Heart right ventricle (tissue), 16 donors: ENCODE results near the gene GBP3. TPM values are rescaled to one million over a fixed set of nuclear protein-coding genes. Genes with fewer than 3 reads are reported as not detected.

Experiments
- ATAC-seq, 8 donors: fragments of 200-7000 bp; cut with Tn5 transposase; one replicate each; pipeline ENCODE4 v1.9.1; 2020; ENCODE audit warnings: mild to moderate bottlenecking in 8 of 8, moderate library complexity in 8 of 8, moderate number of reproducible peaks in 1 of 8
- DNase-seq, 2 donors: peaks; one replicate each; pipeline ENCODE4 v3.0.0-alpha.2; 2020
- H3K27ac ChIP-seq, 10 donors: fragments of 200-600 bp; sonication (generic) in 2 of 10; one replicate each; pipeline versions ENCODE4 v1.5.0 to v1.8.0; 2020 to 2022; ENCODE audit warnings: mild to moderate bottlenecking in 3 of 10
- H3K27me3 ChIP-seq, 7 donors: fragments of 200-600 bp; one replicate each; pipeline ENCODE4 v1.8.0; 2021 to 2022; ENCODE audit warnings: mild to moderate bottlenecking in 2 of 7
- H3K36me3 ChIP-seq, 9 donors: fragments of 200-600 bp; sonication (generic) in 1 of 9; one replicate each; pipeline versions ENCODE4 v1.5.0 to v1.8.0; 2020 to 2022; ENCODE audit warnings: mild to moderate bottlenecking in 2 of 9
- H3K4me1 ChIP-seq, 9 donors: fragments of 200-600 bp; sonication (generic) in 1 of 9; one replicate each; pipeline versions ENCODE4 v1.5.0 to v1.8.0; 2020 to 2022; ENCODE audit warnings: mild to moderate bottlenecking in 4 of 9
- H3K4me3 ChIP-seq, 10 donors: fragments of 200-600 bp; sonication (generic) in 2 of 10; one replicate each; pipeline versions ENCODE4 v1.5.0 to v1.8.0; 2020 to 2022; ENCODE audit warnings: mild to moderate bottlenecking in 7 of 10, moderate library complexity in 2 of 10
- H3K9me3 ChIP-seq, 11 donors: fragments of 200-600 bp in 10 of 11; sonication (generic) in 2 of 11; one replicate each; pipeline versions ENCODE4 v1.5.0 to v1.8.0; 2013 to 2022; ENCODE audit warnings: mild to moderate bottlenecking in 2 of 11, control low read depth in 1 of 11, moderate library complexity in 1 of 11
- CTCF ChIP-seq, 9 donors: fragments of 200-600 bp; sonication (generic) in 2 of 9; IDR thresholded peaks; one replicate each; pipeline versions ENCODE4 v1.5.0 to v1.8.0; 2021 to 2022; ENCODE audit warnings: antibody characterized with exemption in 9 of 9, mild to moderate bottlenecking in 5 of 9, moderate library complexity in 1 of 9
- WGBS, 2 donors: extraction: QIAGEN DNeasy Blood & Tissue Kit; methylation state at CpG; one replicate each; pipeline ENCODE4 v1.1.7; 2013; ENCODE audit warnings: inconsistent platforms in 1 of 2; 5-methylcytosine and 5-hydroxymethylcytosine counted together
- intact Hi-C, 10 donors: fragments of 100-400 bp; cut with DNase I; formaldehyde crosslinking; loops; one replicate each; pipeline versions ENCODE4 v1.11.1 to v1.14.2; 2022
- polyA plus RNA-seq, 2 donors: library from polyadenylated mRNA; stranded (reverse); fragments of 200-250 nt; gene quantifications; one replicate each; pipeline ENCODE4 v1.2.3, GENCODE V29; 2013
- total RNA-seq, 10 donors: library from RNA; stranded (reverse); fragmentation: NEBNext Ultra II Directional in 3 of 10; extraction: Animal tissue kit (Norgen Biotek cat#: 25700) in 3 of 10; gene quantifications; one replicate each; pipeline versions ENCODE4 v1.2.1 to v1.2.4, GENCODE V29; 2021 to 2023
- donor health status: Arrhythmogenic right ventricular cardiomyopathy.
- donor health status: ischemic (EF 13 %, LVEDD 7.1; RV severe dilation, severe dysfunction).
- donor health status: healthy with polysubstance abuse.
- donor health status: DM: no; HTN: yes; CAD: no.
- donor health status: DM: no; HTN: no; CAD: no.
- donor health status: ischemic (EF 25% LVEDD 6.9; RV normal size, moderate dysfunction).
- donor health status: ischemic (EF 25% LVEDD 5.7; RV mildly dilated, moderate dysfunction).
- donor health status: healthy.
- donor health status: DM: yes; HTN: yes; CAD: no.
- donor health status: Ischemic cardiomyopathy.
- donor health status: ischemic (EF 35%, LVEDD 5.7; RV mildly dilated, moderate dysfunction).
- donor health status: nonischemic (EF 11% LVEDD 7.7; RV severe dilation, severe dysfunction).
- donor health status: DM: yes; HTN: yes; CAD: no.
- donor health status: PGD.
- donor health status: ischemic (EF 29% LVEDD 5.4; RV normal size, mild dysfunction).
- donor health status: nonischemic (EF 23%, LVEDD 6.1; RV moderate dilation, normal function).

The GBP3 gene
- total and polyA plus RNA-seq, 12 donors, result 1.6 to 21.6 (median 6.0) TPM

- ATAC-seq (no peak), DNase-seq (no peak)
- Histone ChIP-seq H3K36me3 (no peaks in the 10 kb centered on the region), H3K4me1 (peaks cover 0 to 32% (median 9%) of the 10 kb centered on the region in 9 donors), H3K4me3 (no peak overlapping the region), H3K27ac (peak overlapping the region in 2 of 10 donors; percentile 10 to 86), H3K27me3 (no peaks in the 10 kb centered on the region), H3K9me3 (peaks cover 0 to under 1% (median 0%) of the 10 kb centered on the region in 11 donors)
- intact Hi-C loops, result loop anchor here in 1 of 10 donors (5.0 kb wide), 1 partner anchor 46 kb away; the partner anchor contains the start of gene GBP3
- no peak for TF ChIP-seq CTCF (IDR thresholded peaks at IDR 0.05)
Observed at GRCh38 chr1:89068291-89068690, 45.6 kb upstream of the GBP3 start.

- Histone ChIP-seq H3K4me1 (peaks cover 2 to 57% (median 19%) of the 10 kb centered on the region in 9 donors), H3K27ac (peak within 1 kb of the TSS; percentile 61 to 92 (median 86)), H3K36me3 (peaks cover 0 to 26% (median 0%) of the 10 kb centered on the region in 9 donors), H3K4me3 (peak within 1 kb of the TSS; percentile 1 to 70 (median 59)), H3K27me3 (no peaks in the 10 kb centered on the region), H3K9me3 (no peaks in the 10 kb centered on the region)
- ATAC-seq (peak in 7 of 8 donors; percentile 89 to 95 (median 92)), DNase-seq (peak in 1 of 2 donors; percentile 57)
- TF ChIP-seq CTCF (IDR thresholded peaks at IDR 0.05), result no peak
- intact Hi-C loops, result loop anchor here in 1 of 10 donors (5.0 kb wide), 1 partner anchor 43 kb away; the partner anchor contains the start of gene GBP3
- 36 to 56% methylated on average over 4 of the region's 4 CpGs for WGBS, 2 donors
Observed at GRCh38 chr1:89065079-89065868, 42.6 kb upstream of the GBP3 start, which contains the start of gene GBP1. GBP1 (minus strand) TSS chr1:89065208; CDS start chr1:89063234, 1,974 bp downstream.

- no peak for TF ChIP-seq CTCF (IDR thresholded peaks at IDR 0.05)
- Histone ChIP-seq H3K4me3 (peak overlapping the region; percentile 1 to 70 (median 59)), H3K4me1 (peaks cover 2 to 59% (median 19%) of the 10 kb centered on the region in 9 donors), H3K36me3 (peaks cover 0 to 33% (median 3%) of the 10 kb centered on the region in 9 donors), H3K27ac (peak overlapping the region; percentile 59 to 92 (median 86)), H3K27me3 (no peaks in the 10 kb centered on the region), H3K9me3 (no peaks in the 10 kb centered on the region)
- 10 to 13% methylated on average over 4 of the region's 4 CpGs for WGBS, 2 donors
- ATAC-seq, result peak in 7 of 8 donors; percentile 35 to 70 (median 54)
- no peak for DNase-seq
- intact Hi-C loops, result loop anchor here in 3 of 10 donors (5.0 kb wide), 1 partner anchor 42 kb away; the partner anchor contains the start of gene GBP3 (in 3 of the 3)
Observed at GRCh38 chr1:89064632-89065031, 42.0 kb upstream of the GBP3 start.

- Histone ChIP-seq H3K36me3 (peaks cover 0 to 48% (median 16%) of the 10 kb centered on the region in 9 donors), H3K4me1 (peaks cover 2 to 47% (median 19%) of the 10 kb centered on the region in 9 donors), H3K4me3 (peak overlapping the region in 8 of 10 donors; percentile 3 to 70 (median 60)), H3K27ac (peak overlapping the region in 2 of 10 donors; percentile 7 to 92), H3K27me3 (no peaks in the 10 kb centered on the region), H3K9me3 (no peaks in the 10 kb centered on the region)
- no peak for TF ChIP-seq CTCF (IDR thresholded peaks at IDR 0.05)
- WGBS, 2 donors, result 87 to 91% methylated on average over 3 of the region's 3 CpGs
- no peak for ATAC-seq
- no peak for DNase-seq
- intact Hi-C loops, result loop anchor here in 2 of 10 donors (5.0 kb wide), 1 partner anchor 41 kb away; the partner anchor contains the start of gene GBP3 (in 2 of the 2)
Observed at GRCh38 chr1:89063094-89063493, 40.4 kb upstream of the GBP3 start.
